ENCODE measurements around the gene MAU2. TPM values are rescaled to one million over a fixed set of nuclear protein-coding genes. Genes with fewer than 3 reads are reported as not detected.

The MAU2 gene
- total and polyA plus RNA-seq, 8 donors, result 10.6 to 116 (median 35.5) TPM

DNA sequence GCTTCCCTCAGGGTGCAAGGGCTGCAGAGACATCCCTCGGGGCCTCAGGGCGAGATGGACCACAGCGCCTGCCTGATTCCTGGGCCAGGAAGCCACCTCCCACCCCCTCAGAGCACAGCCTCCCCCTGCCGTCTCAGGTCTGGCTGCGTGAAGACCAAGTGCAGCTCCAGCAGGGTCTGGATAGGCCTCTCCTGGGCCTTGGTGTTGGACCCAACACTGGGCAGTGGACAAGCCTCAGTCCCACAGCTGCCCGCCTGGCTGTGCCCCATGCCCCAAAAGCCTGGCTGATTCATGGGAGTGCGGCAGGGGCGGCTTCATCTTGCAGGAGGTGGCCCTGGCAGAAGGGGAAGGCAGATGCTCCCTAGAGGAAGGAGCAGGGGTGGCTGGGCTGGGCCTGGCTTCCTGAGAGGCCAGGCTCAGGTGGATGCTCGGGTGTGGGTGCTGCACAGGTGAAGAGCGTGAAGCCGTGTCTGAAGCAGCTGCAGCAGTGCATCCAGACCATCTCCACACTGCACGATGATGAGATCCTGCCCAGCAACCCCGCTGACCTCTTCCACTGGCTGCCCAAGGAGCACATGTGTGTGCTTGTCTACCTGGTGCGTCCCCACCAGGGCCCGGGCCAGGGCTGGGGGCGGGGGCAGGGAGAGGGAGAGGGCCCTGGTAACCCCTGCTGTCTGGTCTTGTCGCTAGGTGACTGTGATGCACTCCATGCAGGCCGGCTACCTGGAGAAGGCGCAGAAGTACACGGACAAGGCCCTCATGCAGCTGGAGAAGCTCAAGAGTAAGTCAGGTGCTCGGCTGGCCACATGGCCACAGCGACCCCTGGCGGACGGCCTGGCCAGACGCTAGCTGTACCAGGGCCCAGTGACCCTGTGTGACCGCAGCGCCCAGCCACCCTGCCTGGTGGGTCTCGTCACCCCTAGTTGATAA, 21.7 kb downstream of the MAU2 start:
- Histone ChIP-seq H3K27ac (no peak overlapping the region), H3K27me3 (no peaks in the 10 kb centered on the region), H3K4me3 (no peak overlapping the region), H3K36me3 (peaks cover 90 to 100% (median 100%) of the 10 kb centered on the region in 4 donors), H3K9me3 (no peaks in the 10 kb centered on the region), H3K4me1 (peaks cover 0 to 9% (median 0%) of the 10 kb centered on the region in 4 donors)
- DNase-seq, result peak; percentile 76 to 87
- WGBS, 5 donors, result 59 to 84% (median 60%) methylated on average over 9 to 28 of the region's 28 CpGs
- TF ChIP-seq POLR2A (IDR thresholded peaks at IDR 0.05) (no peak), POLR2AphosphoS5 (IDR thresholded peaks at IDR 0.05) (peak in 1 of 3 donors; percentile 66)
- TF ChIP-seq, protein P1, sequence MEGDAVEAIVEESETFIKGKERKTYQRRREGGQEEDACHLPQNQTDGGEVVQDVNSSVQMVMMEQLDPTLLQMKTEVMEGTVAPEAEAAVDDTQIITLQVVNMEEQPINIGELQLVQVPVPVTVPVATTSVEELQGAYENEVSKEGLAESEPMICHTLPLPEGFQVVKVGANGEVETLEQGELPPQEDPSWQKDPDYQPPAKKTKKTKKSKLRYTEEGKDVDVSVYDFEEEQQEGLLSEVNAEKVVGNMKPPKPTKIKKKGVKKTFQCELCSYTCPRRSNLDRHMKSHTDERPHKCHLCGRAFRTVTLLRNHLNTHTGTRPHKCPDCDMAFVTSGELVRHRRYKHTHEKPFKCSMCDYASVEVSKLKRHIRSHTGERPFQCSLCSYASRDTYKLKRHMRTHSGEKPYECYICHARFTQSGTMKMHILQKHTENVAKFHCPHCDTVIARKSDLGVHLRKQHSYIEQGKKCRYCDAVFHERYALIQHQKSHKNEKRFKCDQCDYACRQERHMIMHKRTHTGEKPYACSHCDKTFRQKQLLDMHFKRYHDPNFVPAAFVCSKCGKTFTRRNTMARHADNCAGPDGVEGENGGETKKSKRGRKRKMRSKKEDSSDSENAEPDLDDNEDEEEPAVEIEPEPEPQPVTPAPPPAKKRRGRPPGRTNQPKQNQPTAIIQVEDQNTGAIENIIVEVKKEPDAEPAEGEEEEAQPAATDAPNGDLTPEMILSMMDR (IDR thresholded peaks at IDR 0.05), result peak in 5 of 7 experiments; percentile 67 to 83 (median 81)
- intact Hi-C loops (cut with DNase I; ENCODE audit: low total_unique reads), result no loop called here

DNA sequence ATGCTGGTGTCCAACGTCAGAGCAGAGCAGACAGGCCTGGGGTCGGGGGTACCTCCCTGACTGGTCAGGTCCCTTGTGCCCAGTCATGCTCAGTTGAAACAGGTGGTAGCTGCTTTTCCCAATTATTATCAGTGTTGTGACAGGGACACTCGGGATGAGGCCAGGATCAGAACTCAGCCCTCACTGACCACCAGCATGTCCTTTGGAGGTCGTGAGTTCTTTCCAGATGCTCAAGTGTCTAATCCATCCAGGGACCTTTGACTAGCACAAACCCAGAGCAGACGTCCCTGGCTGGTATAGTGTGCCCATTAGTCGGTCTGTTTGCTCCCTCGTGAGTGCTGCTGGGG, 22.4 kb downstream of the MAU2 start:
- peaks cover 90 to 100% (median 100%) of the 10 kb centered on the region in 4 donors for H3K36me3 ChIP-seq
- TF ChIP-seq POLR2AphosphoS5 (IDR thresholded peaks at IDR 0.05), result no peak
- TF ChIP-seq POLR2A (IDR thresholded peaks at IDR 0.05), result no peak
- no peak for TF ChIP-seq EP300 (IDR thresholded peaks at IDR 0.05)
- TF ChIP-seq, protein P1 (IDR thresholded peaks at IDR 0.05), result no peak
- WGBS, 5 donors, result 63 to 85% (median 71%) methylated on average over 5 to 7 of the region's 7 CpGs
- H3K27me3 ChIP-seq, result no peaks in the 10 kb centered on the region
- peaks cover 0 to 9% (median 0%) of the 10 kb centered on the region in 4 donors for H3K4me1 ChIP-seq
- no peak for DNase-seq
- no peaks in the 10 kb centered on the region for H3K9me3 ChIP-seq
- intact Hi-C loops (cut with DNase I; ENCODE audit: low total_unique reads), result no loop called here
- no peak overlapping the region for H3K27ac ChIP-seq
- H3K4me3 ChIP-seq, result no peak overlapping the region

DNA sequence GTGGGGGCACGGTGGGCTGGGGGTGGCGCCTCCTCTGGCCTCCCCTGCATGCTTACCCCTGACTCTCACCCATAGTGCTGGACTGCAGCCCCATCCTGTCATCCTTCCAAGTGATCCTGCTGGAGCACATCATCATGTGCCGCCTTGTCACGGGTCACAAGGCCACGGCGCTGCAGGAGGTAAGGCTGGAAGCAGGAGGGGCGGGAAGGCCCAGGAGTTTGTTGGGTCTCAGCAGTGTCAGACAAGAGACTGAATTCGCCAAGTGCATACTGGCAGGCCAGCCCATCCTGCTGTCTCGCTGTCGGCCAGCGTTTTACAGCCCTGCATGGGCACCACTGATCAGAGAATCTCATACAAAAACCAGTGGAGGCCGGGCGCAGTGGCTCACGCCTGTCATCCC, 23.1 kb downstream of the MAU2 start:
- Histone ChIP-seq H3K36me3 (peaks cover 90 to 100% (median 100%) of the 10 kb centered on the region in 4 donors), H3K4me1 (peaks cover 0 to 9% (median 0%) of the 10 kb centered on the region in 4 donors), H3K4me3 (no peak overlapping the region), H3K27ac (no peak overlapping the region), H3K27me3 (no peaks in the 10 kb centered on the region), H3K9me3 (no peaks in the 10 kb centered on the region)
- intact Hi-C loops (cut with DNase I; ENCODE audit: low total_unique reads), result no loop called here
- no peak for DNase-seq
- 90 to 96% (median 91%) methylated on average over 14 of the region's 14 CpGs for WGBS, 5 donors
- TF ChIP-seq EP300 (IDR thresholded peaks at IDR 0.05), result no peak
- no peak for TF ChIP-seq POLR2A (IDR thresholded peaks at IDR 0.05)
- TF ChIP-seq, protein P1 (IDR thresholded peaks at IDR 0.05), result no peak
- no peak for TF ChIP-seq POLR2AphosphoS5 (IDR thresholded peaks at IDR 0.05)

GRCh38 chr19:19345232-19345631, 24.6 kb downstream of the MAU2 start:
- Histone ChIP-seq H3K36me3 (peaks cover 92 to 100% (median 100%) of the 10 kb centered on the region in 4 donors), H3K9me3 (no peaks in the 10 kb centered on the region), H3K4me3 (no peak overlapping the region), H3K4me1 (peaks cover 0 to 9% (median 0%) of the 10 kb centered on the region in 4 donors), H3K27me3 (no peaks in the 10 kb centered on the region), H3K27ac (no peak overlapping the region)
- no peak for DNase-seq
- 79 to 93% (median 91%) methylated on average over 12 to 21 of the region's 21 CpGs for WGBS, 5 donors
- intact Hi-C loops (cut with DNase I; ENCODE audit: low total_unique reads), result no loop called here
- TF ChIP-seq POLR2A (IDR thresholded peaks at IDR 0.05), result no peak
- no peak for TF ChIP-seq POLR2AphosphoS5 (IDR thresholded peaks at IDR 0.05)
- no peak for TF ChIP-seq EP300 (IDR thresholded peaks at IDR 0.05)
- TF ChIP-seq, protein P1 (IDR thresholded peaks at IDR 0.05), result no peak
